Sigmoid colon (tissue), 7 donors: ENCODE results near the gene NTM. TPM values are rescaled to one million over a fixed set of nuclear protein-coding genes. Genes with fewer than 3 reads are reported as not detected.
A peak's percentile ranks its signal among the peaks of the same experiment; 100 is the strongest.

Source experiments
- DNase-seq: peaks from one replicate; pipeline ENCODE4 v3.0.0-alpha.2; 2019
- H3K27ac ChIP-seq, 4 donors: fragments of 200-600 bp; sonication (generic); one replicate each; pipeline ENCODE4 v1.5.1; 2016 to 2019; ENCODE audit warnings: mild to moderate bottlenecking in 1 of 4
- H3K27me3 ChIP-seq, 3 donors: fragments of 200-600 bp; sonication (generic); one replicate each; pipeline ENCODE4 v1.5.1; 2019; ENCODE audit warnings: mild to moderate bottlenecking in 1 of 3
- H3K36me3 ChIP-seq, 4 donors: fragments of 200-600 bp; sonication (generic); one replicate each; pipeline ENCODE4 v1.5.1; 2016 to 2019
- H3K4me1 ChIP-seq, 4 donors: fragments of 200-600 bp; sonication (generic); one replicate each; pipeline ENCODE4 v1.5.1; 2017 to 2019
- H3K4me3 ChIP-seq, 4 donors: fragments of 200-600 bp; sonication (generic); one replicate each; pipeline ENCODE4 v1.5.1; 2017 to 2019; ENCODE audit warnings: mild to moderate bottlenecking in 2 of 4, moderate library complexity in 1 of 4
- H3K9me3 ChIP-seq, 4 donors: fragments of 200-600 bp in 3 of 4; sonication (generic) in 3 of 4; one replicate each; pipeline versions ENCODE4 v1.5.1 to v1.6.1; 2013 to 2019
- EP300 ChIP-seq, 4 donors: sonication (generic); formaldehyde crosslinking; IDR thresholded peaks; one replicate each; pipeline ENCODE4 v1.6.1; 2017; ENCODE audit warnings: antibody characterized with exemption in 4 of 4
- POLR2A ChIP-seq, 2 donors: fragments of 450-650 bp; IDR thresholded peaks; one replicate each; pipeline ENCODE4 v1.6.1; 2016; ENCODE audit warnings: antibody characterized with exemption in 2 of 2, mild to moderate bottlenecking in 2 of 2, moderate library complexity in 2 of 2
- POLR2AphosphoS5 ChIP-seq, 4 donors: sonication (generic); formaldehyde crosslinking; IDR thresholded peaks; one replicate each; pipeline ENCODE4 v1.6.1; 2017; ENCODE audit warnings: antibody characterized with exemption in 4 of 4
- WGBS, 2 donors: extraction: QIAGEN DNeasy Blood & Tissue Kit; methylation state at CpG; one replicate each; pipeline ENCODE4 v1.1.7; 2013; 5-methylcytosine and 5-hydroxymethylcytosine counted together
- intact Hi-C: fragments of 100-400 bp; cut with DNase I; formaldehyde crosslinking; loops from one replicate; pipeline ENCODE4 v1.15.1; 2023
- polyA plus RNA-seq, 3 donors: library from polyadenylated mRNA; stranded (reverse); fragments of 200-250 nt; gene quantifications; one replicate each; pipeline ENCODE4 v1.2.3, GENCODE V29; 2013
- total RNA-seq, 4 donors: library from RNA; depleted of rRNA; stranded (reverse); fragments of >200 nt; gene quantifications; one replicate each; pipeline ENCODE4 v1.1.0, GENCODE V29; 2016
- TF ChIP-seq, protein P1 (sequence below), 4 experiments: fragments of 450-650 bp in 3 of 4; fragments of 200-600 bp in 1 of 4; IDR thresholded peaks; one replicate each; pipeline ENCODE4 v1.5.1; 2016 to 2019; ENCODE audit warnings: antibody characterized with exemption in 4 of 4, mild to moderate bottlenecking in 3 of 4, moderate library complexity in 2 of 4
- donor health status: healthy with polysubstance abuse.
- donor health status: Bipolar disorder and iron deficiency.
- donor health status: healthy.

NTM gene
- total and polyA plus RNA-seq, 7 donors = 0.96 to 18.3 (median 6.4) TPM; not detected in 1

DNA sequence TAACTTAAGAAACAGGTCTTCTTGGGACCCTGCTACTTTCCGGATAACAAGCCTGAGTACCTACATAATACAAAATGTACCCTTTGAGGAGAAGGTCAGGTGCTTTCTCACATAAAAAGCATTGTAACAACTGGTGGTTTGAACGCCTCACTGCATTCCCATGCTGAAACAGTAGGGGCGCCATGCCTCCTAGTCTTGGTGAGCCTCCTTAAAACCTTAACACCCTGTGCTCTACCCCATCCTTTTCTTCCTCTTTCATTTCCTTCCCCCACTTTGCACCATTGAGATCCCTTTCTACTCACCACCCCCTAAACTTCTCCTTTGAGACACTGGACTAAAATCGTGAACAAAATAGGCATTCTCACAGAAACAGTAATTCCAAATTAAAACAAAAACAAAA is 729.3 kb downstream of the NTM start:
- H3K4me3 ChIP-seq = no peak overlapping the region
- no peak for TF ChIP-seq POLR2A (IDR thresholded peaks at IDR 0.05)
- TF ChIP-seq, protein P1, sequence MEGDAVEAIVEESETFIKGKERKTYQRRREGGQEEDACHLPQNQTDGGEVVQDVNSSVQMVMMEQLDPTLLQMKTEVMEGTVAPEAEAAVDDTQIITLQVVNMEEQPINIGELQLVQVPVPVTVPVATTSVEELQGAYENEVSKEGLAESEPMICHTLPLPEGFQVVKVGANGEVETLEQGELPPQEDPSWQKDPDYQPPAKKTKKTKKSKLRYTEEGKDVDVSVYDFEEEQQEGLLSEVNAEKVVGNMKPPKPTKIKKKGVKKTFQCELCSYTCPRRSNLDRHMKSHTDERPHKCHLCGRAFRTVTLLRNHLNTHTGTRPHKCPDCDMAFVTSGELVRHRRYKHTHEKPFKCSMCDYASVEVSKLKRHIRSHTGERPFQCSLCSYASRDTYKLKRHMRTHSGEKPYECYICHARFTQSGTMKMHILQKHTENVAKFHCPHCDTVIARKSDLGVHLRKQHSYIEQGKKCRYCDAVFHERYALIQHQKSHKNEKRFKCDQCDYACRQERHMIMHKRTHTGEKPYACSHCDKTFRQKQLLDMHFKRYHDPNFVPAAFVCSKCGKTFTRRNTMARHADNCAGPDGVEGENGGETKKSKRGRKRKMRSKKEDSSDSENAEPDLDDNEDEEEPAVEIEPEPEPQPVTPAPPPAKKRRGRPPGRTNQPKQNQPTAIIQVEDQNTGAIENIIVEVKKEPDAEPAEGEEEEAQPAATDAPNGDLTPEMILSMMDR (IDR thresholded peaks at IDR 0.05) = peak in 1 of 4 experiments; percentile 10
- no peak for TF ChIP-seq POLR2AphosphoS5 (IDR thresholded peaks at IDR 0.05)
- no peak for TF ChIP-seq EP300 (IDR thresholded peaks at IDR 0.05)
- H3K27ac ChIP-seq = no peak overlapping the region
- intact Hi-C loops = no loop called here
- no peak for DNase-seq
- no peaks in the 10 kb centered on the region for H3K4me1 ChIP-seq
- H3K36me3 ChIP-seq = no peaks in the 10 kb centered on the region
- WGBS, 2 donors = 55 to 62% methylated on average over 4 of the region's 4 CpGs
- no peaks in the 10 kb centered on the region for H3K9me3 ChIP-seq
- no peaks in the 10 kb centered on the region for H3K27me3 ChIP-seq

DNA sequence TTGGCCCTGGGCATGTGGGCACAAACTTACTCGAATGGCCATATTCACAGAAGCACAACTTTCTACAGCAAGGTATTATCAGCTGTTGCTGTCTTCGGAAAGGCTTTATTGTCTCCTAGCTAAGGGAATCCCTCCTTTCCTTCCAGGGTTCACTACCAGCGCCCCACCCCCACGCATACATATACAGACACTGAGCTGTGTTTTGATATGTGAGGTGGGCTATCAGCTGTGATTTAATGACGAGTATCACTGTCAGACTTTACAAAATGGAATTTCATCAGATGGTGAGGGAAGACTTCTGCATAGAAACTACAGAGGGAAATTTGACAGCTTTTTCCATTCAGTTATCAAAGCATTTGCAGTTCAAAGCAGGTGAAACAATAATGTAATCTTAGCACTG is 730.2 kb downstream of the NTM start:
- Histone ChIP-seq H3K4me1 (no peaks in the 10 kb centered on the region), H3K36me3 (no peaks in the 10 kb centered on the region), H3K27me3 (no peaks in the 10 kb centered on the region), H3K9me3 (no peaks in the 10 kb centered on the region), H3K4me3 (no peak overlapping the region), H3K27ac (no peak overlapping the region)
- intact Hi-C loops = no loop called here
- TF ChIP-seq EP300 (IDR thresholded peaks at IDR 0.05) (no peak), POLR2A (IDR thresholded peaks at IDR 0.05) (no peak), POLR2AphosphoS5 (IDR thresholded peaks at IDR 0.05) (no peak)
- TF ChIP-seq, protein P1 (IDR thresholded peaks at IDR 0.05) = no peak
- no peak for DNase-seq
- WGBS, 2 donors = 76 to 87% methylated on average over 5 of the region's 5 CpGs

DNA sequence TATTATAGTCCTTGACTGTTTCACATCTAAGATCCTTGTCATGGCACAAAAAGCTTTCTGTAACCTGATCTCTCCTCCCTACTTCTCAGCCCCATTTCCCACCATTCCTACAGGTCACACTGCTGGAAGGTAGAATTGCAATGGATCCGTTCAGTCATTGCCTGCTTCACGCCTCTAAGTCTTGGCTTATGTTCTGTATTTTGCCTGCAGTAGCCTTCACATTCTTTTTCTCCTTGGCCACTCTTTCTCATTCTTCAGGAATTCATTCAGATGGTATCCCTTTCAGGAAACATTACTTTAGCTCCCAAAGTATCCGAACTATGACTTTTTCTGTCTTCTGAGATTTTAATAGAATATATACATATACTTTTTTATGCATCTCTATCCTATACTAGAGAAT is 731.5 kb downstream of the NTM start:
- no peak for DNase-seq
- no peaks in the 10 kb centered on the region for H3K27me3 ChIP-seq
- no peaks in the 10 kb centered on the region for H3K9me3 ChIP-seq
- H3K36me3 ChIP-seq = no peaks in the 10 kb centered on the region
- TF ChIP-seq POLR2A (IDR thresholded peaks at IDR 0.05) (no peak), EP300 (IDR thresholded peaks at IDR 0.05) (no peak), POLR2AphosphoS5 (IDR thresholded peaks at IDR 0.05) (no peak)
- TF ChIP-seq, protein P1 (IDR thresholded peaks at IDR 0.05) = no peak
- H3K4me3 ChIP-seq = no peak overlapping the region
- 77 to 85% methylated on average over 3 of the region's 3 CpGs for WGBS, 2 donors
- intact Hi-C loops = no loop called here
- no peaks in the 10 kb centered on the region for H3K4me1 ChIP-seq
- H3K27ac ChIP-seq = no peak overlapping the region

DNA sequence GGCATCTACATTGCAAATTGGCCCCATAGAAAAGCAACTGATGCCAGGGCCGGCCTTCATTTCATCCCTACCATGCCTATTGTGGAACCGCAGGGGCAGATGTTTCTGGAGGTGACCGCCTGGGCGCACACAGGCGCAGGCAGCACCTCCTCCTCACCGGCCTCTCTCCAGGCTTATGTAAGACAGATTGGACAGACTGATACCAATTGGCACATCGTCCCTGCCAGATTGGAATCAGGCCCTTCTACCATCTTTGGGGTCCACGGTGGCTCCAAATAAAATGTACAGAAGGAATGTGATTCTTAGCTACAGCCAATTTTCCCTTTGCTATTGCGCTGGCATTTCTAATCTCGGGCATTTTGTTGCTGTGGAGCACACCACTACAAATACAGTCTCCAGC is 732.6 kb downstream of the NTM start:
- TF ChIP-seq, protein P1 (IDR thresholded peaks at IDR 0.05) = no peak
- TF ChIP-seq EP300 (IDR thresholded peaks at IDR 0.05) = no peak
- no peak for TF ChIP-seq POLR2A (IDR thresholded peaks at IDR 0.05)
- TF ChIP-seq POLR2AphosphoS5 (IDR thresholded peaks at IDR 0.05) = no peak
- DNase-seq = no peak
- no peaks in the 10 kb centered on the region for H3K4me1 ChIP-seq
- H3K27ac ChIP-seq = no peak overlapping the region
- H3K27me3 ChIP-seq = no peaks in the 10 kb centered on the region
- no peaks in the 10 kb centered on the region for H3K36me3 ChIP-seq
- no peaks in the 10 kb centered on the region for H3K9me3 ChIP-seq
- intact Hi-C loops = no loop called here
- H3K4me3 ChIP-seq = no peak overlapping the region
- WGBS, 2 donors = 85 to 92% methylated on average over 10 of the region's 10 CpGs
